ENCODE data around the gene CLCN3.
"Not testable (repeated sequence)": the region's sequence is repeated elsewhere in the genome, so short reads cannot be mapped to it uniquely, and the experiment has no call there.

The CLCN3 gene

GRCh38 chr4:169620880-169621248, 486 bp downstream of the CLCN3 start:
- TF ChIP-seq CTCF (IDR thresholded peaks at IDR 0.05): no peak

GRCh38 chr4:169621731-169622492, 1.5 kb downstream of the CLCN3 start:
- Histone ChIP-seq H3K9me3 (ENCODE audit: control insufficient read depth, low read length) (no peaks in the 10 kb centered on the region), H3K4me2 (ENCODE audit: low read length) (peak overlapping the region; percentile 92), H3K27me3 (ENCODE audit: control insufficient read depth, insufficient read depth, low read length) (no peaks in the 10 kb centered on the region), H3K4me1 (no peaks in the 10 kb centered on the region), H3K36me3 (ENCODE audit: control insufficient read depth, insufficient read depth, low read length) (no peaks in the 10 kb centered on the region), H3K9ac (no peak overlapping the region), H2AFZ (no peak overlapping the region), H3K4me3 (ENCODE audit: low read depth, low read length) (peak overlapping the region; percentile 44), H3K79me2 (peaks cover 9% of the 10 kb centered on the region), H3K27ac (no peak overlapping the region)
- no peak for TF ChIP-seq CTCF (IDR thresholded peaks at IDR 0.05)

More at GRCh38 chr4:169620880-169621248, 486 bp downstream of the CLCN3 start:
- peak overlapping the region; percentile 92 for H3K4me2 ChIP-seq (ENCODE audit: low read length)
- H3K36me3 ChIP-seq (ENCODE audit: control insufficient read depth, insufficient read depth, low read length): no peaks in the 10 kb centered on the region
- no peaks in the 10 kb centered on the region for H3K9me3 ChIP-seq (ENCODE audit: control insufficient read depth, low read length)
- H3K4me3 ChIP-seq (ENCODE audit: low read depth, low read length): peak overlapping the region; percentile 99
- peak overlapping the region; percentile 97 for H3K27ac ChIP-seq
- peak overlapping the region; percentile 46 for H3K9ac ChIP-seq
- H3K79me2 ChIP-seq: peaks cover 5% of the 10 kb centered on the region
- peak overlapping the region; percentile 80 for H2AFZ ChIP-seq
- no peaks in the 10 kb centered on the region for H3K4me1 ChIP-seq
- H3K27me3 ChIP-seq (ENCODE audit: control insufficient read depth, insufficient read depth, low read length): no peaks in the 10 kb centered on the region

GRCh38 chr4:169622566-169622965, 2.2 kb downstream of the CLCN3 start:
- no peaks in the 10 kb centered on the region for H3K27me3 ChIP-seq (ENCODE audit: control insufficient read depth, insufficient read depth, low read length)
- H3K79me2 ChIP-seq: peaks cover 9% of the 10 kb centered on the region
- H3K4me2 ChIP-seq (ENCODE audit: low read length): no peak overlapping the region
- H2AFZ ChIP-seq: no peak overlapping the region
- no peaks in the 10 kb centered on the region for H3K4me1 ChIP-seq
- no peak for TF ChIP-seq CTCF (IDR thresholded peaks at IDR 0.05)
- no peaks in the 10 kb centered on the region for H3K9me3 ChIP-seq (ENCODE audit: control insufficient read depth, low read length)
- H3K27ac ChIP-seq: no peak overlapping the region
- H3K9ac ChIP-seq: no peak overlapping the region
- H3K4me3 ChIP-seq (ENCODE audit: low read depth, low read length): no peak overlapping the region
- H3K36me3 ChIP-seq (ENCODE audit: control insufficient read depth, insufficient read depth, low read length): no peaks in the 10 kb centered on the region

GRCh38 chr4:169624012-169624411, 3.6 kb downstream of the CLCN3 start:
- not testable (repeated sequence) for H3K4me3 ChIP-seq (ENCODE audit: low read depth, low read length); H3K27ac ChIP-seq; H3K4me2 ChIP-seq (ENCODE audit: low read length); H3K27me3 ChIP-seq (ENCODE audit: control insufficient read depth, insufficient read depth, low read length); H2AFZ ChIP-seq; H3K4me1 ChIP-seq; H3K36me3 ChIP-seq (ENCODE audit: control insufficient read depth, insufficient read depth, low read length); H3K9me3 ChIP-seq (ENCODE audit: control insufficient read depth, low read length); H3K9ac ChIP-seq
- peaks cover 11% of the 10 kb centered on the region for H3K79me2 ChIP-seq

- Histone ChIP-seq H3K36me3 (ENCODE audit: control insufficient read depth, insufficient read depth, low read length) (no peaks in the 10 kb centered on the region), H3K27me3 (ENCODE audit: control insufficient read depth, insufficient read depth, low read length) (no peaks in the 10 kb centered on the region), H3K9ac (no peak overlapping the region), H3K9me3 (ENCODE audit: control insufficient read depth, low read length) (no peaks in the 10 kb centered on the region), H3K4me2 (ENCODE audit: low read length) (no peak overlapping the region), H3K4me1 (no peaks in the 10 kb centered on the region), H3K4me3 (ENCODE audit: low read depth, low read length) (no peak overlapping the region), H3K27ac (no peak overlapping the region), H2AFZ (no peak overlapping the region), H3K79me2 (peaks cover 11% of the 10 kb centered on the region)
- no peak for TF ChIP-seq CTCF (IDR thresholded peaks at IDR 0.05)
Measured at GRCh38 chr4:169625886-169626285, 5.5 kb downstream of the CLCN3 start.

Data from parathyroid adenoma (tissue), 2 donors.